Fibroblast of lung (primary cell): ENCODE data around the gene C20orf202. TPM values are rescaled to one million over a fixed set of nuclear protein-coding genes. Genes with fewer than 3 reads are reported as not detected.
"Not testable (repeated sequence)": the region's sequence is repeated elsewhere in the genome, so short reads cannot be mapped to it uniquely, and the experiment has no call there.

Source experiments
- DNase-seq, 2 donors: peaks; one replicate each; pipeline versions ENCODE4 v3.0.0 to v3.0.0-alpha.2; 2010; ENCODE audit warnings: low read depth in 2 of 2
- H2AFZ ChIP-seq: 2 replicates; pipeline ENCODE4 v1.5.1; 2012; ENCODE audit warnings: low read length, control low read depth, inconsistent platforms
- H3K27ac ChIP-seq: 2 replicates; pipeline ENCODE4 v1.5.1; 2011; ENCODE audit warnings: low read length, control low read depth; ENCODE audit not compliant: insufficient read depth
- H3K27me3 ChIP-seq: 2 replicates; pipeline ENCODE4 v1.5.1; 2011; ENCODE audit warnings: mild to moderate bottlenecking, low read length; ENCODE audit not compliant: control insufficient read depth, insufficient read depth
- H3K36me3 ChIP-seq: 2 replicates; pipeline ENCODE4 v1.5.1; 2011; ENCODE audit warnings: low read length; ENCODE audit not compliant: control insufficient read depth, insufficient read depth
- H3K4me1 ChIP-seq: 2 replicates; pipeline ENCODE4 v1.5.1; 2011; ENCODE audit warnings: low read length; ENCODE audit not compliant: control insufficient read depth, insufficient read depth; ENCODE audit errors: extremely low read depth
- H3K4me2 ChIP-seq: 2 replicates; pipeline ENCODE4 v1.5.1; 2011; ENCODE audit warnings: low read length, control low read depth; ENCODE audit not compliant: insufficient read depth; ENCODE audit errors: extremely low read depth
- H3K4me3 ChIP-seq, 4 experiments: fragments of 200-600 bp in 1 of 4; sonication (generic) in 1 of 4; replicated peaks in 1 of 4; 2 replicates each; pipeline ENCODE4 v1.5.1; 2011 to 2016; ENCODE audit warnings: low read length in 4 of 4, low read depth in 3 of 4, mild to moderate bottlenecking in 3 of 4, control low read depth in 2 of 4, inconsistent platforms in 1 of 4, mixed read lengths in 1 of 4; ENCODE audit not compliant: insufficient read depth in 1 of 4; ENCODE audit errors: control extremely low read depth in 1 of 4
- H3K79me2 ChIP-seq: 2 replicates; pipeline ENCODE4 v1.5.1; 2012; ENCODE audit warnings: mild to moderate bottlenecking, low read length, inconsistent platforms; ENCODE audit not compliant: control insufficient read depth, insufficient read depth
- H3K9ac ChIP-seq: 2 replicates; pipeline ENCODE4 v1.5.1; 2011; ENCODE audit warnings: mild to moderate bottlenecking, low read length, control low read depth; ENCODE audit not compliant: insufficient read depth
- H3K9me3 ChIP-seq: 2 replicates; pipeline ENCODE4 v1.5.1; 2012; ENCODE audit warnings: low read depth, low read length; ENCODE audit not compliant: control insufficient read depth, insufficient read depth
- H4K20me1 ChIP-seq: 2 replicates; pipeline ENCODE4 v1.5.1; 2011; ENCODE audit warnings: low read length; ENCODE audit not compliant: control insufficient read depth, insufficient read depth; ENCODE audit errors: extremely low read depth
- EZH2 ChIP-seq: IDR thresholded peaks from 2 replicates; pipeline ENCODE4 v1.5.1; 2012; ENCODE audit warnings: low read length, control low read depth, mild to moderate bottlenecking; ENCODE audit errors: missing control alignments
- polyA plus RNA-seq, 2 donors: library from polyadenylated mRNA; depleted of rRNA in 1 of 2; stranded (reverse) in 1 of 2; unstranded in 1 of 2; fragments of >200 nt; gene quantifications; 2 replicates each; pipeline ENCODE4 v1.2.1, GENCODE V29; 2011 to 2012; ENCODE audit warnings: missing spikeins in 1 of 2
- total RNA-seq: library from RNA; depleted of rRNA; stranded (reverse); fragments of >200 nt; gene quantifications from 2 replicates; pipeline ENCODE4 v1.2.1, GENCODE V29; 2014
- TF ChIP-seq, protein P1 (sequence below), 2 donors: IDR thresholded peaks in 1 of 2; conservative IDR thresholded peaks in 1 of 2; 1 replicate in 1 of 2; 2 replicates in 1 of 2; pipeline ENCODE4 v1.5.1; 2011 to 2012; ENCODE audit warnings: low read length in 2 of 2, control low read depth in 1 of 2, inconsistent platforms in 1 of 2, low read depth in 1 of 2, mild to moderate bottlenecking in 1 of 2

Gene C20orf202
- total and polyA plus RNA-seq, 2 donors (not counting 1 experiment from before 2014, with no cell fraction given) = under 0.01 TPM; not detected in 1

GRCh38 chr20:1245578-1245977, 42.3 kb downstream of the C20orf202 start:
- Histone ChIP-seq H4K20me1 (no peaks in the 10 kb centered on the region), H3K4me3 (no peak overlapping the region), H3K36me3 (no peaks in the 10 kb centered on the region), H3K4me2 (no peak overlapping the region), H3K4me1 (peaks cover 2% of the 10 kb centered on the region), H3K9me3 (no peaks in the 10 kb centered on the region), H3K27ac (no peak overlapping the region), H3K27me3 (no peaks in the 10 kb centered on the region), H3K9ac (no peak overlapping the region), H3K79me2 (no peaks in the 10 kb centered on the region), H2AFZ (no peak overlapping the region)
- no peak for TF ChIP-seq EZH2
- TF ChIP-seq, protein P1, sequence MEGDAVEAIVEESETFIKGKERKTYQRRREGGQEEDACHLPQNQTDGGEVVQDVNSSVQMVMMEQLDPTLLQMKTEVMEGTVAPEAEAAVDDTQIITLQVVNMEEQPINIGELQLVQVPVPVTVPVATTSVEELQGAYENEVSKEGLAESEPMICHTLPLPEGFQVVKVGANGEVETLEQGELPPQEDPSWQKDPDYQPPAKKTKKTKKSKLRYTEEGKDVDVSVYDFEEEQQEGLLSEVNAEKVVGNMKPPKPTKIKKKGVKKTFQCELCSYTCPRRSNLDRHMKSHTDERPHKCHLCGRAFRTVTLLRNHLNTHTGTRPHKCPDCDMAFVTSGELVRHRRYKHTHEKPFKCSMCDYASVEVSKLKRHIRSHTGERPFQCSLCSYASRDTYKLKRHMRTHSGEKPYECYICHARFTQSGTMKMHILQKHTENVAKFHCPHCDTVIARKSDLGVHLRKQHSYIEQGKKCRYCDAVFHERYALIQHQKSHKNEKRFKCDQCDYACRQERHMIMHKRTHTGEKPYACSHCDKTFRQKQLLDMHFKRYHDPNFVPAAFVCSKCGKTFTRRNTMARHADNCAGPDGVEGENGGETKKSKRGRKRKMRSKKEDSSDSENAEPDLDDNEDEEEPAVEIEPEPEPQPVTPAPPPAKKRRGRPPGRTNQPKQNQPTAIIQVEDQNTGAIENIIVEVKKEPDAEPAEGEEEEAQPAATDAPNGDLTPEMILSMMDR (conservative IDR thresholded peaks at IDR 0.05 in 1 of 2, IDR thresholded peaks at IDR 0.05 in 1 of 2; ENCODE audit: low read depth in 1 of 2, low read length in 2 of 2) = no peak
- no peak for DNase-seq

GRCh38 chr20:1247689-1248088, 44.4 kb downstream of the C20orf202 start:
- no peak overlapping the region for H3K4me3 ChIP-seq
- H3K79me2 ChIP-seq = no peaks in the 10 kb centered on the region
- H3K36me3 ChIP-seq = no peaks in the 10 kb centered on the region
- H3K9ac ChIP-seq = no peak overlapping the region
- no peak for DNase-seq
- no peak overlapping the region for H3K27ac ChIP-seq
- TF ChIP-seq EZH2 = no peak
- TF ChIP-seq, protein P1 (conservative IDR thresholded peaks at IDR 0.05 in 1 of 2, IDR thresholded peaks at IDR 0.05 in 1 of 2; ENCODE audit: low read depth in 1 of 2, low read length in 2 of 2) = no peak
- H4K20me1 ChIP-seq = no peaks in the 10 kb centered on the region
- no peaks in the 10 kb centered on the region for H3K9me3 ChIP-seq
- no peak overlapping the region for H3K4me2 ChIP-seq
- H3K27me3 ChIP-seq = peaks cover 5% of the 10 kb centered on the region
- H2AFZ ChIP-seq = no peak overlapping the region
- H3K4me1 ChIP-seq = no peaks in the 10 kb centered on the region

- not testable (repeated sequence) for H3K36me3 ChIP-seq, H3K4me3 ChIP-seq, H3K4me1 ChIP-seq, H4K20me1 ChIP-seq, H3K4me2 ChIP-seq, H3K27me3 ChIP-seq, H3K9ac ChIP-seq, H2AFZ ChIP-seq, H3K27ac ChIP-seq, H3K9me3 ChIP-seq, H3K79me2 ChIP-seq, DNase-seq
Observed at GRCh38 chr20:1250282-1250681, 47.0 kb downstream of the C20orf202 start.
